Vagina (tissue), 2 donors: ENCODE results near the gene ZNF616. TPM values are rescaled to one million over a fixed set of nuclear protein-coding genes. Genes with fewer than 3 reads are reported as not detected.

ENCODE experiments used
- DNase-seq, 2 donors: peaks; one replicate each; pipeline ENCODE4 v3.0.0-alpha.2; 2017; ENCODE audit errors: extremely low spot score in 2 of 2
- H3K27ac ChIP-seq: fragments of 200-600 bp; sonication (generic); one replicate; pipeline ENCODE4 v1.5.1; 2019
- H3K27me3 ChIP-seq: fragments of 200-600 bp; sonication (generic); one replicate; pipeline ENCODE4 v1.5.1; 2019
- H3K36me3 ChIP-seq, 2 donors: fragments of 200-600 bp; sonication (generic); one replicate each; pipeline ENCODE4 v1.5.1; 2017 to 2019
- H3K4me1 ChIP-seq: fragments of 200-600 bp; sonication (generic); one replicate; pipeline ENCODE4 v1.5.1; 2019
- H3K4me3 ChIP-seq, 2 donors: fragments of 200-600 bp; sonication (generic); 1 replicate in 1 of 2; 2 replicates in 1 of 2; pipeline ENCODE4 v1.5.1; 2016 to 2019
- H3K9me3 ChIP-seq: fragments of 200-600 bp; sonication (generic); one replicate; pipeline ENCODE4 v1.5.1; 2019
- POLR2A ChIP-seq, 2 donors: fragments of 450-650 bp; IDR thresholded peaks; one replicate each; pipeline ENCODE4 v1.6.1; 2017; ENCODE audit warnings: antibody characterized with exemption in 2 of 2, mild to moderate bottlenecking in 2 of 2, moderate library complexity in 2 of 2
- POLR2AphosphoS5 ChIP-seq, 2 donors: sonication (generic); formaldehyde crosslinking; IDR thresholded peaks; one replicate each; pipeline ENCODE4 v1.9.0; 2017; ENCODE audit warnings: antibody characterized with exemption in 2 of 2, mild to moderate bottlenecking in 2 of 2, low read depth in 1 of 2; ENCODE audit not compliant: insufficient read depth in 1 of 2
- intact Hi-C: fragments of 100-400 bp; cut with DNase I; formaldehyde crosslinking; loops from one replicate; pipeline ENCODE4 v1.15.1; 2023
- total RNA-seq: library from RNA; depleted of rRNA; stranded (reverse); fragments of >200 nt; gene quantifications from one replicate; pipeline ENCODE4 v1.2.3, GENCODE V29; 2016
- TF ChIP-seq, protein P1 (sequence below), 3 experiments: fragments of 450-650 bp in 2 of 3; fragments of 200-600 bp in 1 of 3; sonication (generic) in 1 of 3; IDR thresholded peaks; one replicate each; pipeline ENCODE4 v1.5.1; 2017 to 2019; ENCODE audit warnings: antibody characterized with exemption in 3 of 3, mild to moderate bottlenecking in 2 of 3, moderate library complexity in 2 of 3

ZNF616 gene
- total RNA-seq, 1 donor from 2014 or later, result 2.7 TPM

DNA sequence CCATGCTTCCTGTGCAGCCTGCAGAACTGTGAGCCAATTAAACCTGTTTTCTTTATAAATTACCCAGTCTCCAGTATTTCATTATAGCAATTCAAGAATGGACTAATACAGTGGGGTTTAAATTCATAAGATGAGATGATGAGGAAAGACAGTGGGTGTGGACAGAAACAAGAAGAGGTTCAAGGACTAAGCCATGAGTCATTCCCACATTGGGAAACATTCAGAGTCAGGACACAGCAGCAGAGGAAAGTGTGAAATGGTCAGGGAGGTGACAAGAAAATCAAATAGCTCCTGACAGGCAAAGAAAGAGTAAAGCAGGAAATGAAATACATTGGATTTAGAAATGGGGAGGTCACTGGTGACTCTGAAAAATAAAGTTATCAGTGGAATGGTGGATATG is 53.3 kb downstream of the ZNF616 start:
- TF ChIP-seq POLR2AphosphoS5 (IDR thresholded peaks at IDR 0.05; ENCODE audit: insufficient read depth in 1 of 2, low read depth in 1 of 2) (peak in 1 of 2 donors; percentile 31), POLR2A (IDR thresholded peaks at IDR 0.05) (no peak)
- TF ChIP-seq, protein P1, sequence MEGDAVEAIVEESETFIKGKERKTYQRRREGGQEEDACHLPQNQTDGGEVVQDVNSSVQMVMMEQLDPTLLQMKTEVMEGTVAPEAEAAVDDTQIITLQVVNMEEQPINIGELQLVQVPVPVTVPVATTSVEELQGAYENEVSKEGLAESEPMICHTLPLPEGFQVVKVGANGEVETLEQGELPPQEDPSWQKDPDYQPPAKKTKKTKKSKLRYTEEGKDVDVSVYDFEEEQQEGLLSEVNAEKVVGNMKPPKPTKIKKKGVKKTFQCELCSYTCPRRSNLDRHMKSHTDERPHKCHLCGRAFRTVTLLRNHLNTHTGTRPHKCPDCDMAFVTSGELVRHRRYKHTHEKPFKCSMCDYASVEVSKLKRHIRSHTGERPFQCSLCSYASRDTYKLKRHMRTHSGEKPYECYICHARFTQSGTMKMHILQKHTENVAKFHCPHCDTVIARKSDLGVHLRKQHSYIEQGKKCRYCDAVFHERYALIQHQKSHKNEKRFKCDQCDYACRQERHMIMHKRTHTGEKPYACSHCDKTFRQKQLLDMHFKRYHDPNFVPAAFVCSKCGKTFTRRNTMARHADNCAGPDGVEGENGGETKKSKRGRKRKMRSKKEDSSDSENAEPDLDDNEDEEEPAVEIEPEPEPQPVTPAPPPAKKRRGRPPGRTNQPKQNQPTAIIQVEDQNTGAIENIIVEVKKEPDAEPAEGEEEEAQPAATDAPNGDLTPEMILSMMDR (IDR thresholded peaks at IDR 0.05), result no peak
- Histone ChIP-seq H3K9me3 (peaks cover 8% of the 10 kb centered on the region), H3K27ac (no peak overlapping the region), H3K4me3 (no peak overlapping the region), H3K36me3 (peaks cover 3 to 93% of the 10 kb centered on the region in 2 donors), H3K27me3 (no peaks in the 10 kb centered on the region), H3K4me1 (no peaks in the 10 kb centered on the region)
- intact Hi-C loops, result no loop called here
- DNase-seq, result no peak

DNA sequence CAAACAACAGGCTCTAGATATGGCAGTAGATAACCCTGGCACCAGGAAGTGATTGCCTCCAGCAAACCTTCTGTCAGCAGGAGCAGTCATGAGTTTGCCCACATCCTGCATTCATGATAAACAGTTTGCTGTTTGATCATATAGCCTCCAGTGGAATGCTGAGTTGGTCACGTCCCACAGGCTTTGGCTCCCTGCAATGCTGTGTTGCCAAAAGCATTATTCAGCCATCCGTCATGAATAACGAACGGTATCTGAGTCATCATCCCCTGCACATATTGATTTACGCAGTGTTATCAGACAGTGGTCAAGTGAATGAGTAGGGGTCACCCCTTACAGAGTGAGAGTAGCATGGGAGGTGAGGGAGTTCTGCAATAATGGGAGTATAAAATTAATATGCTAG is 69.2 kb downstream of the ZNF616 start:
- H3K9me3 ChIP-seq, result peaks cover 53% of the 10 kb centered on the region
- intact Hi-C loops, result no loop called here

GRCh38 chr19:52069653-52070052 is 70.1 kb downstream of the ZNF616 start:
- DNase-seq, result no peak
- Histone ChIP-seq H3K36me3 (peaks cover 0 to 97% of the 10 kb centered on the region in 2 donors), H3K27ac (no peak overlapping the region), H3K27me3 (no peaks in the 10 kb centered on the region), H3K9me3 (peaks cover 61% of the 10 kb centered on the region), H3K4me1 (no peaks in the 10 kb centered on the region), H3K4me3 (no peak overlapping the region)
- intact Hi-C loops, result no loop called here
- TF ChIP-seq, protein P1 (IDR thresholded peaks at IDR 0.05), result no peak
- TF ChIP-seq POLR2AphosphoS5 (IDR thresholded peaks at IDR 0.05; ENCODE audit: insufficient read depth in 1 of 2, low read depth in 1 of 2), result no peak
- no peak for TF ChIP-seq POLR2A (IDR thresholded peaks at IDR 0.05)

More for the DNA sequence above, 69.2 kb downstream of the ZNF616 start:
- Histone ChIP-seq H3K36me3 (peaks cover 0 to 97% of the 10 kb centered on the region in 2 donors), H3K4me3 (no peak overlapping the region), H3K27me3 (no peaks in the 10 kb centered on the region), H3K27ac (no peak overlapping the region), H3K4me1 (no peaks in the 10 kb centered on the region)
- TF ChIP-seq, protein P1 (IDR thresholded peaks at IDR 0.05), result no peak
- TF ChIP-seq POLR2A (IDR thresholded peaks at IDR 0.05), result no peak
- TF ChIP-seq POLR2AphosphoS5 (IDR thresholded peaks at IDR 0.05; ENCODE audit: insufficient read depth in 1 of 2, low read depth in 1 of 2), result no peak
- no peak for DNase-seq

GRCh38 chr19:52066258-52066863 is 73.4 kb downstream of the ZNF616 start:
- TF ChIP-seq POLR2AphosphoS5 (IDR thresholded peaks at IDR 0.05; ENCODE audit: insufficient read depth in 1 of 2, low read depth in 1 of 2) (no peak), POLR2A (IDR thresholded peaks at IDR 0.05) (no peak)
- TF ChIP-seq, protein P1 (IDR thresholded peaks at IDR 0.05), result no peak
- Histone ChIP-seq H3K36me3 (peaks cover 0 to 90% of the 10 kb centered on the region in 2 donors), H3K27me3 (no peaks in the 10 kb centered on the region), H3K27ac (no peak overlapping the region), H3K4me3 (no peak overlapping the region), H3K4me1 (no peaks in the 10 kb centered on the region), H3K9me3 (peaks cover 73% of the 10 kb centered on the region)
- intact Hi-C loops, result no loop called here
- DNase-seq, result no peak

GRCh38 chr19:52065399-52065798 is 74.3 kb downstream of the ZNF616 start:
- Histone ChIP-seq H3K36me3 (peaks cover 0 to 84% of the 10 kb centered on the region in 2 donors), H3K27ac (no peak overlapping the region), H3K9me3 (peaks cover 78% of the 10 kb centered on the region), H3K4me1 (no peaks in the 10 kb centered on the region), H3K4me3 (no peak overlapping the region), H3K27me3 (no peaks in the 10 kb centered on the region)
- intact Hi-C loops, result no loop called here
- TF ChIP-seq, protein P1 (IDR thresholded peaks at IDR 0.05), result no peak
- TF ChIP-seq POLR2AphosphoS5 (IDR thresholded peaks at IDR 0.05; ENCODE audit: insufficient read depth in 1 of 2, low read depth in 1 of 2) (no peak), POLR2A (IDR thresholded peaks at IDR 0.05) (no peak)
- DNase-seq, result no peak
